Measurements from ENCODE around the gene CDA. TPM values are rescaled to one million over a fixed set of nuclear protein-coding genes. Genes with fewer than 3 reads are reported as not detected.

Gene CDA
- total and polyA plus RNA-seq, 2 of the 8 experiments (the other 6 are each of a cell fraction or from before 2014, with no cell fraction given) = 4.4 to 11.3 TPM

DNA sequence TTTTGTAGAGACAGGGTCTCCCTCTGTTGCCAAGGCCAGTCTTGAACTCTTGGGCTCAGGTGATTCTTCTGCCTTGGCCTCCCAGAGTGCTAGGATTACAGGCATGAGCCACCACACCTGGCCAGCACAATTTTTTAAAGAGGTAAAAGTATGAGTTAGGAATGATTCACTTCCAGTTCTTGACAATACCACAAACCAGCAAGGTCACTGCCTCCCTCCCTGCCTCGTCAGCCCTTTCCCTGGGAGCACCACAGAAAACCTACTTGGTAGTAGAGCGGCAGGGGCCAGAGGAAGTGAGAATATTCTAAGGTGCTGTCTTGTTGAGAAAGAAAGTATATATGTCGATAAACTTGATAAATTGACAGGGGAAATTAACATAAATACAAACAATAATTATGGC lies 10.8 kb upstream of the CDA start:
- Histone ChIP-seq H3K79me2 (ENCODE audit: control insufficient read depth in 1 of 2, insufficient read depth in 2 of 2, low read length in 2 of 2) (no peaks in the 10 kb centered on the region), H2BK120ac (replicated peaks; ENCODE audit: low read depth, low read length) (no peak overlapping the region), H3K4ac (replicated peaks; ENCODE audit: insufficient read length, low read depth, low read length) (no peak overlapping the region), H3K18ac (ENCODE audit: extremely low read depth, low read length) (no peak overlapping the region), H4K91ac (replicated peaks; ENCODE audit: insufficient read length, low read length) (no peak overlapping the region), H2BK5ac (ENCODE audit: low read depth, low read length) (no peak overlapping the region), H3K23me2 (ENCODE audit: low read depth, low read length) (no peaks in the 10 kb centered on the region), H4K8ac (ENCODE audit: extremely low read depth, insufficient read depth, low read length) (no peak overlapping the region), H3K4me2 (ENCODE audit: insufficient read depth in 1 of 2, low read depth in 2 of 2, low read length in 2 of 2) (no peak overlapping the region), H4K20me1 (replicated peaks in 1 of 2; ENCODE audit: control insufficient read depth in 1 of 2, insufficient read depth in 2 of 2, low read length in 2 of 2) (no peaks in the 10 kb centered on the region), H3K9ac (replicated peaks in 1 of 4; ENCODE audit: extremely low read depth in 1 of 4, low read depth in 3 of 4, low read length in 3 of 4) (no peak overlapping the region), H2AK5ac (ENCODE audit: low read depth, low read length) (no peak overlapping the region), H3K79me1 (ENCODE audit: low read depth, low read length) (no peaks in the 10 kb centered on the region), H2BK12ac (ENCODE audit: low read depth, low read length) (no peak overlapping the region), H3K27ac (ENCODE audit: low read depth, low read length) (no peak overlapping the region), H3K9me3 (ENCODE audit: insufficient read depth in 2 of 2, low read depth in 1 of 2, low read length in 1 of 2) (no peaks in the 10 kb centered on the region), H3K27me3 (replicated peaks in 1 of 4; ENCODE audit: control insufficient read depth in 3 of 4, extremely low read depth in 1 of 4, insufficient read depth in 3 of 4, low read length in 3 of 4) (peaks cover 0 to 6% (median 0%) of the 10 kb centered on the region in 4 experiments; a peak in 1 of 7 replicates), H2BK20ac (ENCODE audit: low read length) (no peak overlapping the region), H3K4me1 (replicated peaks in 1 of 4; ENCODE audit: control insufficient read depth in 3 of 4, insufficient read depth in 4 of 4, low read length in 3 of 4) (peaks cover 0 to 2% (median 0%) of the 10 kb centered on the region in 4 experiments; a peak in 2 of 7 replicates), H2AFZ (ENCODE audit: low read length) (no peak overlapping the region), H2BK15ac (ENCODE audit: low read length) (no peak overlapping the region), H3K4me3 (ENCODE audit: extremely low read depth in 1 of 4, insufficient read depth in 2 of 4, low read depth in 3 of 4, low read length in 4 of 4) (no peak overlapping the region), H3K36me3 (ENCODE audit: control insufficient read depth in 2 of 4, insufficient read depth in 4 of 4, low read length in 3 of 4) (no peaks in the 10 kb centered on the region), H3K14ac (ENCODE audit: insufficient read length) (no peak overlapping the region), H4K5ac (ENCODE audit: insufficient read length, low read depth, low read length) (no peak overlapping the region), H3K23ac (ENCODE audit: insufficient read length) (no peak overlapping the region), H3K56ac (replicated peaks; ENCODE audit: insufficient read length, low read depth, low read length) (no peak overlapping the region)
- FAIRE-seq (no peak), DNase-seq (ENCODE audit: low read depth in 1 of 2, low spot score in 2 of 2) (no peak)
- ChIA-PET CTCF (ENCODE audit: partially characterized antibody) (interaction anchor here (0.6 to 7.5 kb wide), 3 partner anchors 55 to 617 kb away, joined by 3 to 47 read pairs (median 3); partner anchors contain the start of gene PINK1), POLR2A (ENCODE audit: partially characterized antibody) (no interaction called here)
- 97% methylated on average over 3 of the region's 3 CpGs; no CpG with 5 or more reads in 1 of the 2 experiments for WGBS, 2 experiments (ENCODE audit: extremely low coverage in 1 of 2, insufficient coverage in 1 of 2, insufficient read length in 1 of 2, insufficient replicate concordance in 2 of 2, low coverage in 1 of 2, low lambda C conversion rate in 2 of 2, missing lambda C conversion rate in 1 of 2)
- TF ChIP-seq SP4 (IDR thresholded peaks at IDR 0.05; ENCODE audit: low read length) (no peak), CTBP2 (IDR thresholded peaks at IDR 0.05; ENCODE audit: borderline replicate concordance, insufficient read depth, insufficient read length, low read length) (no peak), EP300 (IDR thresholded peaks at IDR 0.05; ENCODE audit: borderline replicate concordance in 1 of 2, low read depth in 2 of 2, low read length in 2 of 2) (no peak), EZH2 (IDR thresholded peaks at IDR 0.05; ENCODE audit: low read depth, low read length, severe bottlenecking) (no peak), CREB1 (IDR thresholded peaks at IDR 0.05) (no peak), EGR1 (IDR thresholded peaks at IDR 0.05; ENCODE audit: borderline replicate concordance, low read depth, low read length) (no peak), SRF (IDR thresholded peaks at IDR 0.05; ENCODE audit: low read depth, low read length) (no peak), RXRA (IDR thresholded peaks at IDR 0.05; ENCODE audit: insufficient read depth, low read depth, low read length) (no peak), POU5F1 (IDR thresholded peaks at IDR 0.05; ENCODE audit: low read depth, low read length) (no peak), BCL11A (IDR thresholded peaks at IDR 0.05; ENCODE audit: low read depth in 2 of 2, low read length in 2 of 2) (no peak)
- TF ChIP-seq, protein P1, sequence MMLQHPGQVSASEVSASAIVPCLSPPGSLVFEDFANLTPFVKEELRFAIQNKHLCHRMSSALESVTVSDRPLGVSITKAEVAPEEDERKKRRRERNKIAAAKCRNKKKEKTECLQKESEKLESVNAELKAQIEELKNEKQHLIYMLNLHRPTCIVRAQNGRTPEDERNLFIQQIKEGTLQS (IDR thresholded peaks at IDR 0.05; ENCODE audit: insufficient read depth, low read depth, low read length) = no peak
- TF ChIP-seq, protein P2, sequence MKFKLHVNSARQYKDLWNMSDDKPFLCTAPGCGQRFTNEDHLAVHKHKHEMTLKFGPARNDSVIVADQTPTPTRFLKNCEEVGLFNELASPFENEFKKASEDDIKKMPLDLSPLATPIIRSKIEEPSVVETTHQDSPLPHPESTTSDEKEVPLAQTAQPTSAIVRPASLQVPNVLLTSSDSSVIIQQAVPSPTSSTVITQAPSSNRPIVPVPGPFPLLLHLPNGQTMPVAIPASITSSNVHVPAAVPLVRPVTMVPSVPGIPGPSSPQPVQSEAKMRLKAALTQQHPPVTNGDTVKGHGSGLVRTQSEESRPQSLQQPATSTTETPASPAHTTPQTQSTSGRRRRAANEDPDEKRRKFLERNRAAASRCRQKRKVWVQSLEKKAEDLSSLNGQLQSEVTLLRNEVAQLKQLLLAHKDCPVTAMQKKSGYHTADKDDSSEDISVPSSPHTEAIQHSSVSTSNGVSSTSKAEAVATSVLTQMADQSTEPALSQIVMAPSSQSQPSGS (IDR thresholded peaks at IDR 0.05; ENCODE audit: low read length) = no peak

All from H1 (cell line).